ENCODE results near the gene PTPRA. TPM values are rescaled to one million over a fixed set of nuclear protein-coding genes. Genes with fewer than 3 reads are reported as not detected.
A peak's percentile ranks its signal among the peaks of the same experiment; 100 is the strongest.
"Not testable (repeated sequence)": the region's sequence is repeated elsewhere in the genome, so short reads cannot be mapped to it uniquely, and the experiment has no call there.

Gene PTPRA
- total RNA-seq, 1 donor, result 44.2 TPM

- Histone ChIP-seq H3K4me3 (ENCODE audit: insufficient read depth, low read length) (no peak overlapping the region), H4K20me1 (ENCODE audit: insufficient read depth, low read length) (peaks cover 14% of the 10 kb centered on the region), H3K9me3 (ENCODE audit: low read depth, low read length) (no peaks in the 10 kb centered on the region), H3K4me2 (ENCODE audit: insufficient read depth, low read length) (no peak overlapping the region), H3K79me2 (ENCODE audit: insufficient read depth, low read length) (no peaks in the 10 kb centered on the region), H3K27me3 (ENCODE audit: insufficient read depth, low read length) (no peaks in the 10 kb centered on the region), H2AFZ (ENCODE audit: low read length) (no peak overlapping the region), H3K4me1 (ENCODE audit: insufficient read depth, low read length) (peaks cover 11% of the 10 kb centered on the region), H3K36me3 (ENCODE audit: insufficient read depth, low read length) (peaks cover 6% of the 10 kb centered on the region), H3K27ac (ENCODE audit: low read depth, low read length) (no peak overlapping the region)
- no peak for TF ChIP-seq CTCF (IDR thresholded peaks at IDR 0.05; ENCODE audit: extremely low read depth, low read depth, low read length)
- peak; percentile 46 for DNase-seq (ENCODE audit: insufficient read length, low spot score, missing footprints)
Observed at GRCh38 chr20:3014662-3015061, 141.4 kb downstream of the PTPRA start.

GRCh38 chr20:3015302-3015701 lies 142.0 kb downstream of the PTPRA start:
- DNase-seq (ENCODE audit: insufficient read length, low spot score, missing footprints), result peak; percentile 46
- Histone ChIP-seq H3K4me1 (ENCODE audit: insufficient read depth, low read length) (peaks cover 11% of the 10 kb centered on the region), H4K20me1 (ENCODE audit: insufficient read depth, low read length) (peaks cover 14% of the 10 kb centered on the region)
- not testable (repeated sequence) for H3K27ac ChIP-seq (ENCODE audit: low read depth, low read length); H3K79me2 ChIP-seq (ENCODE audit: insufficient read depth, low read length); H3K9me3 ChIP-seq (ENCODE audit: low read depth, low read length); H3K36me3 ChIP-seq (ENCODE audit: insufficient read depth, low read length); H3K27me3 ChIP-seq (ENCODE audit: insufficient read depth, low read length); H2AFZ ChIP-seq (ENCODE audit: low read length); H3K4me2 ChIP-seq (ENCODE audit: insufficient read depth, low read length); H3K4me3 ChIP-seq (ENCODE audit: insufficient read depth, low read length)

GRCh38 chr20:3021327-3021726 lies 148.0 kb downstream of the PTPRA start:
- Histone ChIP-seq H2AFZ (ENCODE audit: low read length) (no peak overlapping the region), H3K9me3 (ENCODE audit: low read depth, low read length) (no peaks in the 10 kb centered on the region), H3K27ac (ENCODE audit: low read depth, low read length) (no peak overlapping the region), H3K4me3 (ENCODE audit: insufficient read depth, low read length) (no peak overlapping the region), H3K27me3 (ENCODE audit: insufficient read depth, low read length) (no peaks in the 10 kb centered on the region), H3K36me3 (ENCODE audit: insufficient read depth, low read length) (peaks cover 33% of the 10 kb centered on the region), H3K4me1 (ENCODE audit: insufficient read depth, low read length) (no peaks in the 10 kb centered on the region), H3K79me2 (ENCODE audit: insufficient read depth, low read length) (no peaks in the 10 kb centered on the region), H3K4me2 (ENCODE audit: insufficient read depth, low read length) (no peak overlapping the region), H4K20me1 (ENCODE audit: insufficient read depth, low read length) (no peaks in the 10 kb centered on the region)
- peak; percentile 58 for DNase-seq (ENCODE audit: insufficient read length, low spot score, missing footprints)
- no peak for TF ChIP-seq CTCF (IDR thresholded peaks at IDR 0.05; ENCODE audit: extremely low read depth, low read depth, low read length)

GRCh38 chr20:3021777-3022176 lies 148.5 kb downstream of the PTPRA start:
- H3K27me3 ChIP-seq (ENCODE audit: insufficient read depth, low read length), result no peaks in the 10 kb centered on the region
- DNase-seq (ENCODE audit: insufficient read length, low spot score, missing footprints), result peak; percentile 26
- H3K4me1 ChIP-seq (ENCODE audit: insufficient read depth, low read length), result no peaks in the 10 kb centered on the region
- no peak overlapping the region for H3K27ac ChIP-seq (ENCODE audit: low read depth, low read length)
- H3K36me3 ChIP-seq (ENCODE audit: insufficient read depth, low read length), result peaks cover 38% of the 10 kb centered on the region
- TF ChIP-seq CTCF (IDR thresholded peaks at IDR 0.05; ENCODE audit: extremely low read depth, low read depth, low read length), result no peak
- no peak overlapping the region for H2AFZ ChIP-seq (ENCODE audit: low read length)
- no peaks in the 10 kb centered on the region for H3K9me3 ChIP-seq (ENCODE audit: low read depth, low read length)
- no peaks in the 10 kb centered on the region for H4K20me1 ChIP-seq (ENCODE audit: insufficient read depth, low read length)
- H3K4me2 ChIP-seq (ENCODE audit: insufficient read depth, low read length), result no peak overlapping the region
- H3K4me3 ChIP-seq (ENCODE audit: insufficient read depth, low read length), result no peak overlapping the region
- H3K79me2 ChIP-seq (ENCODE audit: insufficient read depth, low read length), result no peaks in the 10 kb centered on the region

- H3K36me3 ChIP-seq (ENCODE audit: insufficient read depth, low read length), result peaks cover 45% of the 10 kb centered on the region
- H3K79me2 ChIP-seq (ENCODE audit: insufficient read depth, low read length); H2AFZ ChIP-seq (ENCODE audit: low read length); H3K4me2 ChIP-seq (ENCODE audit: insufficient read depth, low read length); H3K4me1 ChIP-seq (ENCODE audit: insufficient read depth, low read length); H3K27ac ChIP-seq (ENCODE audit: low read depth, low read length); H3K9me3 ChIP-seq (ENCODE audit: low read depth, low read length); DNase-seq (ENCODE audit: insufficient read length, low spot score, missing footprints); H3K4me3 ChIP-seq (ENCODE audit: insufficient read depth, low read length); H3K27me3 ChIP-seq (ENCODE audit: insufficient read depth, low read length); H4K20me1 ChIP-seq (ENCODE audit: insufficient read depth, low read length): not testable (repeated sequence)
Observed at GRCh38 chr20:3022559-3023490, 149.5 kb downstream of the PTPRA start.
